Left ventricle myocardium inferior (tissue), 1 donor: ENCODE data around the gene SHANK3. TPM values are rescaled to one million over a fixed set of nuclear protein-coding genes. Genes with fewer than 3 reads are reported as not detected.

Experiments
- DNase-seq: peaks from one replicate; pipeline ENCODE4 v3.0.0-alpha.2; 2020
- H3K27ac ChIP-seq: fragments of 200-600 bp; replicated peaks from 2 replicates; pipeline ENCODE4 v1.8.0; 2021
- H3K27me3 ChIP-seq: fragments of 200-600 bp; 2 replicates; pipeline ENCODE4 v1.8.0; 2021; ENCODE audit warnings: low read depth
- H3K36me3 ChIP-seq: fragments of 200-600 bp; 2 replicates; pipeline ENCODE4 v1.8.0; 2021
- H3K4me1 ChIP-seq: fragments of 200-600 bp; 2 replicates; pipeline ENCODE4 v1.8.0; 2021
- H3K4me3 ChIP-seq: fragments of 200-600 bp; 2 replicates; pipeline ENCODE4 v1.8.0; 2021; ENCODE audit warnings: mild to moderate bottlenecking, moderate library complexity
- H3K9me3 ChIP-seq: fragments of 200-600 bp; replicated peaks from 2 replicates; pipeline ENCODE4 v1.8.0; 2021
- intact Hi-C: fragments of 100-400 bp; cut with micrococcal nuclease; formaldehyde crosslinking; loops from one replicate; pipeline ENCODE4 v1.11.0; 2022
- total RNA-seq: library from RNA; stranded (reverse); fragmentation: NEBNext Ultra II Directional; extraction: Animal tissue kit (Norgen Biotek cat#: 25700); gene quantifications from one replicate; pipeline ENCODE4 v1.2.1, GENCODE V29; 2021
- TF ChIP-seq, protein P1 (sequence below): fragments of 200-600 bp; IDR thresholded peaks from 2 replicates; pipeline ENCODE4 v1.8.0; 2021; ENCODE audit warnings: antibody characterized with exemption, mild to moderate bottlenecking, borderline replicate concordance
- donor health status: DM: no; HTN: yes; CAD: no; lungs with severe emphysema.

Gene SHANK3
- total RNA-seq, 1 donor from 2014 or later = 23.1 TPM

DNA sequence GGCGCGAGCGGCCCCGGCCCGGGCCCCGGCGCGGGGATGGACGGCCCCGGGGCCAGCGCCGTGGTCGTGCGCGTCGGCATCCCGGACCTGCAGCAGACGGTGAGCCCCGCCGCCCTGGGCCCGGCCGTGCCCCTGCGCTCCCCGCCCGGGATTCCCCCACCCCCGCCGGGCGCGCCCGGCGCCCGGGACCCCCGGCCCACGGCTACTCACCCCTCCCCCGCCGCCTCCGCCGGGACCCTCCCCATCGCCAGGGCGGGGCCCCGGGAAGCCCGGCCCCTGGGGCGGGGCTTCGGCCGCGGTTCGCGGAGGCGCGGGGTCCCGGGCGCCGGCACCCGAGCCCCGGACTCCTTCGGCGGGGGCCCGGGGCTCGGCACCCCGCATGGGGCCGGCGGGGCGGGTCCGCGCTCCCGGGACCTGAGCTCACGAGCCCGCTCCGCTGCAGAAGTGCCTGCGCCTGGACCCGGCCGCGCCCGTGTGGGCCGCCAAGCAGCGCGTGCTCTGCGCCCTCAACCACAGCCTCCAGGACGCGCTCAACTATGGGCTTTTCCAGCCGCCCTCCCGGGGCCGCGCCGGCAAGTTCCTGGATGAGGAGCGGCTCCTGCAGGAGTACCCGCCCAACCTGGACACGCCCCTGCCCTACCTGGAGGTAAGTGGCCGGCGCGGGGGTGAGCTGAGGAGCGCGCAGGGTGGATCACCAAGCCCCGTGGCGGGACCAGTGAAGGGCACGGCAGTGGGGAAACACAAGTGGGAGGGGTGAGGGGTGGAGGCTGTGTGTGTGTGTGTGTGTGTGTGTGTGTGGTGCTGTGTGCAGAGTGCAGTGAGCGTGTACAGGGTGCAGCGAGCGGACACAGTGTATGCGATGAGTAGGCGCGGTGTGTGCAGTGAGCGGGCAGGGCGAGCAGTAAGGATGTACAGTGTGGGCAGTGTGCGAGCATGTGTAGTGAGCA is 2.3 kb downstream of the SHANK3 start:
- Histone ChIP-seq H3K27ac (peak overlapping the region; percentile 77), H3K9me3 (no peaks in the 10 kb centered on the region), H3K36me3 (peaks cover 18% of the 10 kb centered on the region), H3K4me1 (peaks cover 62% of the 10 kb centered on the region), H3K4me3 (peak overlapping the region; percentile 69), H3K27me3 (peaks cover 65% of the 10 kb centered on the region)
- intact Hi-C loops = no loop called here
- DNase-seq = no peak
- TF ChIP-seq, protein P1, sequence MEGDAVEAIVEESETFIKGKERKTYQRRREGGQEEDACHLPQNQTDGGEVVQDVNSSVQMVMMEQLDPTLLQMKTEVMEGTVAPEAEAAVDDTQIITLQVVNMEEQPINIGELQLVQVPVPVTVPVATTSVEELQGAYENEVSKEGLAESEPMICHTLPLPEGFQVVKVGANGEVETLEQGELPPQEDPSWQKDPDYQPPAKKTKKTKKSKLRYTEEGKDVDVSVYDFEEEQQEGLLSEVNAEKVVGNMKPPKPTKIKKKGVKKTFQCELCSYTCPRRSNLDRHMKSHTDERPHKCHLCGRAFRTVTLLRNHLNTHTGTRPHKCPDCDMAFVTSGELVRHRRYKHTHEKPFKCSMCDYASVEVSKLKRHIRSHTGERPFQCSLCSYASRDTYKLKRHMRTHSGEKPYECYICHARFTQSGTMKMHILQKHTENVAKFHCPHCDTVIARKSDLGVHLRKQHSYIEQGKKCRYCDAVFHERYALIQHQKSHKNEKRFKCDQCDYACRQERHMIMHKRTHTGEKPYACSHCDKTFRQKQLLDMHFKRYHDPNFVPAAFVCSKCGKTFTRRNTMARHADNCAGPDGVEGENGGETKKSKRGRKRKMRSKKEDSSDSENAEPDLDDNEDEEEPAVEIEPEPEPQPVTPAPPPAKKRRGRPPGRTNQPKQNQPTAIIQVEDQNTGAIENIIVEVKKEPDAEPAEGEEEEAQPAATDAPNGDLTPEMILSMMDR = no peak

DNA sequence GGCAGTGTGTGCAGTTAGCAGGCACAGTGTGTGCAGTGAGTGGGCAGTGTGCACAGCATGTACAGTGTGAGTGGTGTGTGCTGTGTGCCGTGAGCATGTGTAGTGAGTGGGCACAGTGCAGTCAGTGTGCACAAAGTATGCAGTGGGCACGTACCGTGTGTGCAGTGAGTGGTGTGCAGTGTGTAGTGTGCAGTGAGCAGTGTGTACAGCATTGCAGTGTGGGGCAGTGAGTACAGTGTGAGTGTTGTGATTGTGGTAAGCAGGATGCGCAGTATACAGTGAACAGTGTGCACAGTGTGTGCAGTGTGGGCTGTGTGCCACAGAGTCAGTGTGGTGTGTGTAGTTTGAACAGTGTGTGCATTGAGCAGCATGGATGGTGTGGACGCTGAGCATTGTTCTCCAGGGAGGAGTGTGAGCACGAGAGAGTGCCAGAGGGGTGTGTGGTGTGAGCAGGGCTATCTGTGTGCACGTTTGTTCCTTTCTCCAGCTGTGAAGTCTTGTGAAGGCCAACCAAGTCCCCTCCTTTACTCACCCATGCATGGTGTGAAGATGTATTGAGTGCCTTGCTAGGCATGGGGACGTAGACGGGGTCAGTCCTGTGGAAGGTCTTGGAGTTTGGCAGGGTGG is 3.0 kb downstream of the SHANK3 start:
- no peak for DNase-seq
- Histone ChIP-seq H3K4me3 (peak overlapping the region; percentile 69), H3K4me1 (peaks cover 55% of the 10 kb centered on the region), H3K27ac (peak overlapping the region; percentile 77), H3K36me3 (peaks cover 18% of the 10 kb centered on the region), H3K9me3 (no peaks in the 10 kb centered on the region), H3K27me3 (peaks cover 57% of the 10 kb centered on the region)
- TF ChIP-seq, protein P1 = no peak
- intact Hi-C loops = no loop called here

DNA sequence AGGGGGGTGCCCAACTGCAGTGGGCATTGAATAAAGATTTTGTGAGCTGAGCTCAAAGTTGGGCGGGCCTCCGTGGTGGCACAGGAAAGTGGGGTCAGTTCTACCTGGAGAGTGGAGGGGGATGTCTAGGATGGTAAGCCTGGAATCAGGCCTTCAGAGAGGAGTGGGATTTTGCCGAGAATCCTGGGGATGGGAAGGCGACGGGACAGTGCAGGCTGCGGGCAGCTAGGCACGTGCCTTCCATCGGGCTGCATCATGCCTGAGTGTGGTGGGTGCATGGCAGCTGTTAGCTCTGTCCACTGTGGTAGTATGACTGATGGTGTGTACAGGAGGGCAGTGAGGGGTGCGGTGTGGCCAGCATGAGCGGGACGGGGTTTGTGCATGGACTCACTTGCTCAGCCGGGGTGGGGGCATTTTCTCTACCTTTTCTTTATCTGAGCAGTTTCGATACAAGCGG is 3.6 kb downstream of the SHANK3 start:
- Histone ChIP-seq H3K4me3 (peak overlapping the region; percentile 69), H3K9me3 (no peaks in the 10 kb centered on the region), H3K27me3 (peaks cover 52% of the 10 kb centered on the region), H3K27ac (peak overlapping the region; percentile 77), H3K4me1 (peaks cover 49% of the 10 kb centered on the region), H3K36me3 (peaks cover 18% of the 10 kb centered on the region)
- TF ChIP-seq, protein P1 = no peak
- intact Hi-C loops = no loop called here
- DNase-seq = no peak

DNA sequence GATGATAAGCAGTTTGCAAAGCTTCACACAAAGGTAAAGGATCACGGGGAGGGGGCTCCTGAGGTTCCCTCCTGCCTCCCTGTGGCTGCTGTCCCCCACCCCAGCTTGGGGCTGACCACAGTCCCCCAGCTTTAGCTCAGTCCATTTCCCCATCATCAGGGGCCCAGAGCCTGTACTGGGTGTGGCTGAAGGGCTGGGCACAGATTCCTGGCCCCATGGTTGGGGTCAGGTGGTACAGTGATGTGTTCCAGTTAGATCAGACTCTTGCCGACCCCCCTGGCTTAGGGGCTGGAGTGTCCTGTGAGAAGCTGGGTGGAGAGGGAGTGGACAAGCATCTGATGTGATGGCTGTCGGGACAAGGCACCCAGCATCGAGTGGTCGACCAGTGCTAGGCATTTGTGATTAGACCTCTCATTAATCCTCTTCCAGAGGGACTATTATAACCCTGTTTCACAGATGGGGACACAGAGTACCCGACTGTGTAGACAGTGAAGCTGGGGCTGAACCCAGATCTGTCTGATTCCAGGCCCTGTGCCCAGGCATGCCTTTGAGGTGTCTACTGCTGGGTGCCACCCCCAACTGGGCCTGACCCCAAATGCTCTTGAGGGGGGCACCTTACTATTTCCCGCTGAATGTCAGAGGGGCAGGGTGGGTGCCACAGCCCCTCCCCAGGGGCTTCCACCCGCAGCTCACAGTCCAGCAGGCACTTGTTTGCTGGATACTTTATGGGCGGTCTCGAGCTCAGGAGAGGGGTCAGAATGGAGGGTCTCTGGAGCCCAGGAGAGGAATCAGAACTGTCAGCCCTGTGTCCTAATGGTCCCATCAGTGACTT is 4.3 kb downstream of the SHANK3 start:
- Histone ChIP-seq H3K27ac (peak overlapping the region; percentile 77), H3K36me3 (peaks cover 18% of the 10 kb centered on the region), H3K4me3 (peak overlapping the region; percentile 69), H3K4me1 (peaks cover 46% of the 10 kb centered on the region), H3K9me3 (no peaks in the 10 kb centered on the region), H3K27me3 (peaks cover 45% of the 10 kb centered on the region)
- TF ChIP-seq, protein P1 = no peak
- intact Hi-C loops = no loop called here
- no peak for DNase-seq
